ENCODE measurements around the gene COL23A1.

The COL23A1 gene

GRCh38 chr5:178357121-178357521 lies 233.1 kb downstream of the COL23A1 start:
- DNase-seq (ENCODE audit: low spot score): no peak

GRCh38 chr5:178356431-178356872 lies 233.7 kb downstream of the COL23A1 start:
- DNase-seq (ENCODE audit: low spot score): no peak

GRCh38 chr5:178355671-178356070 lies 234.5 kb downstream of the COL23A1 start:
- no peak for DNase-seq (ENCODE audit: low spot score)

GRCh38 chr5:178353461-178353860 lies 236.7 kb downstream of the COL23A1 start:
- DNase-seq (ENCODE audit: low spot score): no peak

- no peak for DNase-seq (ENCODE audit: low spot score)
These were observed 238.2 kb downstream of the COL23A1 start for GRCh38 chr5:178352035-178352349.

GRCh38 chr5:178351221-178352034 lies 238.8 kb downstream of the COL23A1 start:
- no peak for DNase-seq (ENCODE audit: low spot score)

- DNase-seq (ENCODE audit: low spot score): no peak
These were observed 239.6 kb downstream of the COL23A1 start for GRCh38 chr5:178350361-178351220.

- no peak for DNase-seq (ENCODE audit: low spot score)
These were observed 240.4 kb downstream of the COL23A1 start for GRCh38 chr5:178349625-178350353.

GRCh38 chr5:178349075-178349511 lies 241.1 kb downstream of the COL23A1 start:
- no peak for DNase-seq (ENCODE audit: low spot score)

GRCh38 chr5:178348356-178349074 lies 241.7 kb downstream of the COL23A1 start:
- DNase-seq (ENCODE audit: low spot score): no peak

- DNase-seq (ENCODE audit: low spot score): no peak
These were observed 242.2 kb downstream of the COL23A1 start for GRCh38 chr5:178347956-178348355.

GRCh38 chr5:178346607-178347334 lies 243.4 kb downstream of the COL23A1 start:
- DNase-seq (ENCODE audit: low spot score): no peak

GRCh38 chr5:178343306-178343705 lies 246.9 kb downstream of the COL23A1 start:
- no peak for DNase-seq (ENCODE audit: low spot score)

- DNase-seq (ENCODE audit: low spot score): no peak
These were observed 248.4 kb downstream of the COL23A1 start for GRCh38 chr5:178341851-178342140.

- DNase-seq (ENCODE audit: low spot score): no peak
These were observed 248.9 kb downstream of the COL23A1 start for GRCh38 chr5:178341091-178341850.

- DNase-seq (ENCODE audit: low spot score): no peak
These were observed 249.6 kb downstream of the COL23A1 start for GRCh38 chr5:178340637-178341036.

GRCh38 chr5:178340187-178340586 lies 250.0 kb downstream of the COL23A1 start:
- DNase-seq (ENCODE audit: low spot score): no peak

- no peak for DNase-seq (ENCODE audit: low spot score)
These were observed 250.9 kb downstream of the COL23A1 start for GRCh38 chr5:178339272-178339671.

- no peak for DNase-seq (ENCODE audit: low spot score)
These were observed 251.4 kb downstream of the COL23A1 start for GRCh38 chr5:178338750-178339144.

GRCh38 chr5:178338126-178338749 lies 252.0 kb downstream of the COL23A1 start:
- no peak for DNase-seq (ENCODE audit: low spot score)

Data from activated CD4-positive, alpha-beta T cell treated with anti-CD3 and anti-CD28 coated beads, Interleukin-2, Interleukin-4, amounts not matched to agents 100 ng/mL and 50 ng/mL, durations not matched to agents 16 hours and 8 hours (primary cell).